HEK293T (cell line): Measurements from ENCODE around the gene RNASE2.

ENCODE experiments used
- ARNT ChIP-seq: fragments of 450-650 bp; IDR thresholded peaks from 2 replicates; pipeline ENCODE4 v1.6.1; 2017; ENCODE audit warnings: mild to moderate bottlenecking
- BHLHE40 ChIP-seq: fragments of 450-650 bp; IDR thresholded peaks from 2 replicates; pipeline ENCODE4 v1.6.1; 2016; ENCODE audit warnings: mild to moderate bottlenecking, moderate library complexity, borderline replicate concordance
- CTBP1 ChIP-seq: fragments of 450-650 bp; IDR thresholded peaks from 2 replicates; pipeline ENCODE4 v1.6.1; 2016; ENCODE audit warnings: borderline replicate concordance
- ELF4 ChIP-seq: fragments of 450-650 bp; IDR thresholded peaks from 2 replicates; pipeline ENCODE4 v1.6.1; 2017; ENCODE audit warnings: antibody characterized with exemption
- FOXA1 ChIP-seq: fragments of 450-650 bp; IDR thresholded peaks from 2 replicates; pipeline ENCODE4 v1.6.1; 2016; ENCODE audit warnings: mild to moderate bottlenecking
- FOXM1 ChIP-seq: fragments of 450-650 bp; IDR thresholded peaks from 2 replicates; pipeline ENCODE4 v1.6.1; 2017; ENCODE audit warnings: mild to moderate bottlenecking, borderline replicate concordance
- ZNF384 ChIP-seq: fragments of 450-650 bp; IDR thresholded peaks from 2 replicates; pipeline ENCODE4 v1.6.1; 2016

DNA sequence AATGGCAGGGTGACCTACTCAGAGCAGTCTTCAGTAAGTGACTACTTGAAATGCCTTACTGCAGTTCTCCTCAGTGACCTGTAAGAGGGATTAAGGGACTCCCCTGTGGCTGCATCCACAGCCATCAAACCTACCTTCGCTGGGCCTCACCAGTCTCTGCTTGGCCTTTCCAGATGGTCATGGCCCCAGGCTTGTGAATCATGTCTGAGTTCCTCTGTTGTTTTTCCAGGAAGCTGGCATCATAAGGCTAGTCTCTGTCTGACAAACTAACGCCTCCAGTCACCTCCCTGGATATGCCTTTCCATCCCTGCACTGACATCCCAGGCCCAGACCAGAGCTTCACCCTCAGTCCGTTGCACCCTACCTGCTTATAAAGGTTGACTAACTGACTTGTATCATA, 14.0 kb downstream of the RNASE2 start:
- no peak for TF ChIP-seq CTBP1
- no peak for TF ChIP-seq BHLHE40
- no peak for TF ChIP-seq ARNT
- no peak for TF ChIP-seq FOXM1
- no peak for TF ChIP-seq ELF4
- no peak for TF ChIP-seq ZNF384
- TF ChIP-seq FOXA1: no peak
